Neural crest cell (in vitro differentiated cells): ENCODE results near the gene FSIP1. TPM values are rescaled to one million over a fixed set of nuclear protein-coding genes. Genes with fewer than 3 reads are reported as not detected.

ENCODE experiments used
- DNase-seq: peaks from one replicate; pipeline ENCODE4 v3.0.0; 2021; ENCODE audit warnings: low read depth, mixed read lengths, low spot score
- H3K27ac Mint-ChIP-seq: one replicate; pipeline ENCODE4 v1.8.0; 2021; ENCODE audit warnings: mild to moderate bottlenecking, mixed read lengths; ENCODE audit not compliant: unreplicated experiment
- H3K27me3 Mint-ChIP-seq: 2 replicates; pipeline ENCODE4 v1.8.0; 2021; ENCODE audit warnings: low read depth, mild to moderate bottlenecking, mixed read lengths
- H3K36me3 Mint-ChIP-seq: 2 replicates; pipeline ENCODE4 v1.8.0; 2021; ENCODE audit warnings: low read depth, mild to moderate bottlenecking, mixed read lengths
- H3K4me1 Mint-ChIP-seq: 2 replicates; pipeline ENCODE4 v1.8.0; 2021; ENCODE audit warnings: mixed read lengths
- H3K4me3 Mint-ChIP-seq: one replicate; pipeline ENCODE4 v1.8.0; 2021; ENCODE audit warnings: mild to moderate bottlenecking, mixed read lengths
- H3K9me3 Mint-ChIP-seq: 2 replicates; pipeline ENCODE4 v1.8.0; 2021; ENCODE audit warnings: mixed read lengths
- total RNA-seq: library from RNA; stranded (reverse); gene quantifications from 2 replicates; pipeline ENCODE4 v1.2.1, GENCODE V29; 2021
- TF ChIP-seq, protein P1 (sequence below): fragments of 200-600 bp; sonication (generic); conservative IDR thresholded peaks from 2 replicates; pipeline ENCODE4 v1.5.0; 2021; ENCODE audit warnings: antibody characterized with exemption, mild to moderate bottlenecking

Gene FSIP1
- total RNA-seq, 1 donor from 2014 or later, result 8.1 TPM

DNA sequence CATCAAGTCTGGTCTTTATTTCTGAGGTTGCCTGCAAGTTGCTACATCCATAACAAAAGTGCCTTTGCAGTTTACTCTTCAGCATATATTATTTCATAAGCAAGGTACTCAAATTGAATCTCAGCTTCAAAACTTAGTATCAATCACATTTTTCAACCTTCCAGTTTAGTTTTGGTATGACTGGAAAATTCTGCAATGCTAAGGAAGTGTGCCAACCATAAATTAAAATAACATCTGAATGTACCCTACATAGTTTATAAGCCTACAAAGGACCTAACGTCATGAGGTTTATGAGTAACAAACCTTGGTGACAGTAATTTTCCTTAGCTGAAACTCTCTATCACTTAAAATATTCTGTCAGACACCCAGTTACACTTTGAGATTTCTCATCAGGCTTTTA is 138.9 kb downstream of the FSIP1 start:
- Mint-ChIP-seq H3K36me3 (no peaks in the 10 kb centered on the region), H3K4me3 (no peak overlapping the region), H3K9me3 (no peaks in the 10 kb centered on the region), H3K27ac (no peak overlapping the region), H3K4me1 (peaks cover 31% of the 10 kb centered on the region), H3K27me3 (no peaks in the 10 kb centered on the region)
- TF ChIP-seq, protein P1, sequence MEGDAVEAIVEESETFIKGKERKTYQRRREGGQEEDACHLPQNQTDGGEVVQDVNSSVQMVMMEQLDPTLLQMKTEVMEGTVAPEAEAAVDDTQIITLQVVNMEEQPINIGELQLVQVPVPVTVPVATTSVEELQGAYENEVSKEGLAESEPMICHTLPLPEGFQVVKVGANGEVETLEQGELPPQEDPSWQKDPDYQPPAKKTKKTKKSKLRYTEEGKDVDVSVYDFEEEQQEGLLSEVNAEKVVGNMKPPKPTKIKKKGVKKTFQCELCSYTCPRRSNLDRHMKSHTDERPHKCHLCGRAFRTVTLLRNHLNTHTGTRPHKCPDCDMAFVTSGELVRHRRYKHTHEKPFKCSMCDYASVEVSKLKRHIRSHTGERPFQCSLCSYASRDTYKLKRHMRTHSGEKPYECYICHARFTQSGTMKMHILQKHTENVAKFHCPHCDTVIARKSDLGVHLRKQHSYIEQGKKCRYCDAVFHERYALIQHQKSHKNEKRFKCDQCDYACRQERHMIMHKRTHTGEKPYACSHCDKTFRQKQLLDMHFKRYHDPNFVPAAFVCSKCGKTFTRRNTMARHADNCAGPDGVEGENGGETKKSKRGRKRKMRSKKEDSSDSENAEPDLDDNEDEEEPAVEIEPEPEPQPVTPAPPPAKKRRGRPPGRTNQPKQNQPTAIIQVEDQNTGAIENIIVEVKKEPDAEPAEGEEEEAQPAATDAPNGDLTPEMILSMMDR, result no peak
- DNase-seq, result no peak

- no peak for DNase-seq
- H3K36me3 Mint-ChIP-seq, result no peaks in the 10 kb centered on the region
- no peaks in the 10 kb centered on the region for H3K9me3 Mint-ChIP-seq
- no peaks in the 10 kb centered on the region for H3K27me3 Mint-ChIP-seq
- H3K27ac Mint-ChIP-seq, result no peak overlapping the region
- no peak overlapping the region for H3K4me3 Mint-ChIP-seq
- peaks cover 31% of the 10 kb centered on the region for H3K4me1 Mint-ChIP-seq
- TF ChIP-seq, protein P1, result no peak
These were observed 140.5 kb downstream of the FSIP1 start for GRCh38 chr15:39642011-39642640.

DNA sequence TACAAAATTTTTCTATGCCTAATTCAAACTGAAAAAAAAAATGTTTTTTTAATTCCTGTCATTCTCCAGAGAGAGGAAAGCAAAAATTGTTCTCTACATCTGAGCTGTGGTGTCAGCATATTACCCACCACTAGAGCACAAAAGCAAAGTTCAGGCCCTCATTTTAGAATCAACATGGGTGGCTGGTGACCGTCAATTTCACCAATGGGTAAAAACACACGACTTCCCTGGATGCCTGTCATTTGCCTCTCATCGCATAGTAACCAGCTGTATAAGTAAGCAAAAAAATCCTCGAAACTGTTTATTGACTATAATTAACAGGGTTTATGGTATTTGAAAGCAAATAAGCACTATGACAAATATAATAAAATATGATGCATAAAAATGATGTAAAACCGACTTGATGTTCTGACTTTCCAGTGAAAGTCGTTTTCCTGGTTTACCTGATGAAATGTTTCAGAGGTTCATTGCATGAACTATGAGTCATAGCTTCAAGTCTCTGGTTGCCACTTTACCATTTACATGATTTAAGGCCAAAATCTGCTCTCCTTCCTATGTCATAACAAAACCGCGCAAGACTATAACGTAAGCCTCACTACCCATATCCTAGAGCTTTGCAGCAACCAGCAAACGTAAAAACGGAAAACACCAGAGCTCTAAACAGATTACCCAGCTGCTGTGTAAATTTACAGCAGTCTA is 141.3 kb downstream of the FSIP1 start:
- Mint-ChIP-seq H3K27me3 (no peaks in the 10 kb centered on the region), H3K9me3 (no peaks in the 10 kb centered on the region), H3K36me3 (no peaks in the 10 kb centered on the region), H3K27ac (no peak overlapping the region), H3K4me1 (peaks cover 31% of the 10 kb centered on the region), H3K4me3 (no peak overlapping the region)
- TF ChIP-seq, protein P1, result no peak
- DNase-seq, result no peak

DNA sequence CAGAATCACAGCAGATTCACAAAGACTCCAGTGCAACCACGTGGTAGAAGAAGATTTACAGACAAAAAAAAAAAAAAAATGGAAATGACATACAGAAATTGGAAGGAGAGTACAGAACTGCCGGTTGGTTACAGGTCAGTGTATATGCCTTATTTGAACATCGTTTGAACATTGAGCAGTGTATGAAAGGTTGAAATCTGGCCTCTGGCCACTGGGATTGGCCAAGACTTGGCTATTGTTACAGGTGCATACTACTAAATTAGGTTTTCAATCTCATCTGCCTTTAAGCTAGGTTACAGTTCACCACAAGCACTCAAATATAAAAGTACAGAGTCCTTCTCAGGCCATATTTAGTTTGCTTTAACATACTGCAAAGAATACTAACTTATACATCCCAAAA is 142.0 kb downstream of the FSIP1 start:
- DNase-seq, result no peak
- Mint-ChIP-seq H3K9me3 (no peaks in the 10 kb centered on the region), H3K27ac (no peak overlapping the region), H3K4me3 (no peak overlapping the region), H3K36me3 (no peaks in the 10 kb centered on the region), H3K27me3 (no peaks in the 10 kb centered on the region), H3K4me1 (peaks cover 31% of the 10 kb centered on the region)
- TF ChIP-seq, protein P1, result no peak

DNA sequence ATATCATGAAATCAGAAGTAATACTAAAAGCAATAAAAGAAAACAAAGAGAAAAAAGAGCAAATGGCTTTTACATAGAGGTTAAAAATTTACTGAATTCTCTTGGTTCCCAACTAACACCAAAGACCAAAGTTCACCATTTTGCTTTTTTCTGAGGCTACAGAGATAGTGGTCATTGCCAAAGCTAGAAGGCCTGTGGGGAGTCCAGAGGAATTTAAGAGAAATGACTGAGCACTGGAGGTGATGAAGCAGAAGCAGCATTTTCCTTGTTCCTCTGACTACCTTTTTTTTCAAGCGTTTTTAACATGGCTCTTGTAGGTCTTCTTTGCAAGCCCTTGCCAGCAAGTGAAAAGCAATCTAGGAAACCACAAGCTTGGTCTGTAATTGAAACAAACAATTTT is 143.6 kb downstream of the FSIP1 start:
- TF ChIP-seq, protein P1, result no peak
- DNase-seq, result no peak
- H3K27ac Mint-ChIP-seq, result no peak overlapping the region
- H3K4me3 Mint-ChIP-seq, result no peak overlapping the region
- H3K4me1 Mint-ChIP-seq, result peaks cover 26% of the 10 kb centered on the region
- H3K36me3 Mint-ChIP-seq, result no peaks in the 10 kb centered on the region
- H3K27me3 Mint-ChIP-seq, result no peaks in the 10 kb centered on the region
- no peaks in the 10 kb centered on the region for H3K9me3 Mint-ChIP-seq
